H1 (cell line): Measurements from ENCODE around the gene CHRM4. TPM values are rescaled to one million over a fixed set of nuclear protein-coding genes. Genes with fewer than 3 reads are reported as not detected.

Experiments
- CTCF ChIA-PET: fragments of 300-600 bp; sonication (Branson Sonifier 250); formaldehyde crosslinking; loops from one replicate; lab custom pipeline; 2021; ENCODE audit not compliant: partially characterized antibody; lab: Charles Lee
- POLR2A ChIA-PET: fragments of 300-600 bp; sonication (Branson Sonifier 250); formaldehyde crosslinking; loops from one replicate; lab custom pipeline; 2021; ENCODE audit warnings: inconsistent platforms; ENCODE audit not compliant: partially characterized antibody; lab: Charles Lee
- DNase-seq, 2 experiments: peaks; one replicate each; pipeline versions ENCODE4 v3.0.0 to v3.0.0-alpha.2; 2010 to 2022; ENCODE audit warnings: low spot score in 2 of 2, low read depth in 1 of 2, mixed read lengths in 1 of 2
- FAIRE-seq: peaks from 2 replicates; lab custom pipeline; 2011; peaks lifted over from hg19 to GRCh38; lab: Jason Lieb, UNC
- H2AFZ ChIP-seq: 2 replicates; pipeline ENCODE4 v1.8.1; 2012; ENCODE audit warnings: low read length, inconsistent platforms
- H2AK5ac ChIP-seq: 2 replicates; pipeline ENCODE4 v1.6.1; 2013; ENCODE audit warnings: low read depth, low read length
- H2BK120ac ChIP-seq: replicated peaks from 2 replicates; pipeline ENCODE3; 2013; ENCODE audit warnings: low read depth, low read length, inconsistent platforms
- H2BK12ac ChIP-seq: 2 replicates; pipeline ENCODE4 v1.6.1; 2013; ENCODE audit warnings: low read depth, low read length
- H2BK15ac ChIP-seq: 2 replicates; pipeline ENCODE4 v1.6.1; 2013; ENCODE audit warnings: low read length
- H2BK20ac ChIP-seq: 2 replicates; pipeline ENCODE4 v1.6.1; 2013; ENCODE audit warnings: low read length
- H2BK5ac ChIP-seq: 2 replicates; pipeline ENCODE4 v1.6.1; 2013; ENCODE audit warnings: low read depth, low read length
- H3K14ac ChIP-seq: 2 replicates; pipeline ENCODE4 v1.6.1; 2013; ENCODE audit warnings: inconsistent platforms; ENCODE audit not compliant: insufficient read length
- H3K18ac ChIP-seq: 2 replicates; pipeline ENCODE4 v1.6.1; 2013; ENCODE audit warnings: low read length; ENCODE audit errors: extremely low read depth
- H3K23ac ChIP-seq: 2 replicates; pipeline ENCODE4 v1.6.1; 2013; ENCODE audit warnings: inconsistent platforms; ENCODE audit not compliant: insufficient read length
- H3K23me2 ChIP-seq: 2 replicates; pipeline ENCODE4 v1.6.1; 2013; ENCODE audit warnings: low read depth, low read length
- H3K27ac ChIP-seq: 2 replicates; pipeline ENCODE4 v1.6.1; 2011; ENCODE audit warnings: low read depth, low read length, inconsistent platforms
- H3K27me3 ChIP-seq, 4 experiments: replicated peaks in 1 of 4; 1 replicate in 1 of 4; 2 replicates in 3 of 4; pipeline versions ENCODE4 v1.6.1 to v1.8.1; 2011 to 2013; ENCODE audit warnings: low read length in 3 of 4, mild to moderate bottlenecking in 3 of 4, inconsistent platforms in 2 of 4, mixed read lengths in 2 of 4, moderate library complexity in 1 of 4; ENCODE audit not compliant: control insufficient read depth in 3 of 4, insufficient read depth in 3 of 4; ENCODE audit errors: extremely low read depth in 1 of 4
- H3K36me3 ChIP-seq, 4 experiments: 2 replicates each; pipeline versions ENCODE4 v1.6.1 to v1.8.1; 2011 to 2013; ENCODE audit warnings: mild to moderate bottlenecking in 4 of 4, low read length in 3 of 4, moderate library complexity in 2 of 4, control low read depth in 1 of 4, inconsistent platforms in 1 of 4; ENCODE audit not compliant: insufficient read depth in 4 of 4, control insufficient read depth in 2 of 4
- H3K4ac ChIP-seq: replicated peaks from 2 replicates; pipeline ENCODE3; 2013; ENCODE audit warnings: low read length, low read depth, mixed read lengths, inconsistent platforms; ENCODE audit not compliant: insufficient read length
- H3K4me1 ChIP-seq, 4 experiments: replicated peaks in 1 of 4; 1 replicate in 1 of 4; 2 replicates in 3 of 4; pipeline versions ENCODE4 v1.6.1 to v1.8.1; 2011 to 2013; ENCODE audit warnings: low read length in 3 of 4, inconsistent platforms in 2 of 4, mixed read lengths in 1 of 4; ENCODE audit not compliant: insufficient read depth in 4 of 4, control insufficient read depth in 3 of 4
- H3K4me2 ChIP-seq, 2 experiments: 2 replicates each; pipeline versions ENCODE4 v1.6.1 to v1.8.1; 2011 to 2013; ENCODE audit warnings: low read depth in 2 of 2, low read length in 2 of 2, control low read depth in 1 of 2, inconsistent platforms in 1 of 2, mild to moderate bottlenecking in 1 of 2; ENCODE audit not compliant: insufficient read depth in 1 of 2
- H3K4me3 ChIP-seq, 4 experiments: fragments of 200-600, 300-600 bp in 1 of 4; sonication (generic), shearing (Covaris generic), sonication (Bioruptor Twin) in 1 of 4; 2 replicates each; pipeline versions ENCODE4 v1.5.1 to v1.8.1; 2011 to 2016; ENCODE audit warnings: low read length in 4 of 4, low read depth in 3 of 4, control low read depth in 2 of 4, inconsistent platforms in 2 of 4, mild to moderate bottlenecking in 2 of 4, mixed read lengths in 1 of 4, moderate library complexity in 1 of 4; ENCODE audit not compliant: insufficient read depth in 2 of 4; ENCODE audit errors: extremely low read depth in 1 of 4
- H3K56ac ChIP-seq: replicated peaks from 2 replicates; pipeline ENCODE3; 2013; ENCODE audit warnings: low read depth, mild to moderate bottlenecking, mixed read lengths, low read length, inconsistent platforms; ENCODE audit not compliant: insufficient read length
- H3K79me1 ChIP-seq: 2 replicates; pipeline ENCODE4 v1.6.1; 2013; ENCODE audit warnings: low read depth, low read length, control low read depth
- H3K79me2 ChIP-seq, 2 experiments: 2 replicates each; pipeline versions ENCODE4 v1.6.1 to v1.8.1; 2012 to 2013; ENCODE audit warnings: low read length in 2 of 2, mild to moderate bottlenecking in 2 of 2, inconsistent platforms in 1 of 2; ENCODE audit not compliant: insufficient read depth in 2 of 2, control insufficient read depth in 1 of 2
- H3K9ac ChIP-seq, 4 experiments: replicated peaks in 1 of 4; 1 replicate in 1 of 4; 2 replicates in 3 of 4; pipeline versions ENCODE4 v1.6.1 to v1.8.1; 2011 to 2013; ENCODE audit warnings: low read depth in 3 of 4, low read length in 3 of 4, control low read depth in 2 of 4, mild to moderate bottlenecking in 2 of 4, moderate library complexity in 2 of 4, inconsistent platforms in 1 of 4; ENCODE audit errors: extremely low read depth in 1 of 4
- H3K9me3 ChIP-seq, 2 experiments: 2 replicates each; pipeline versions ENCODE4 v1.6.1 to v1.8.1; 2012 to 2013; ENCODE audit warnings: mild to moderate bottlenecking in 2 of 2, moderate library complexity in 2 of 2, control low read depth in 1 of 2, inconsistent platforms in 1 of 2, low read depth in 1 of 2, low read length in 1 of 2, mixed read lengths in 1 of 2; ENCODE audit not compliant: insufficient read depth in 2 of 2
- H4K20me1 ChIP-seq, 2 experiments: replicated peaks in 1 of 2; 2 replicates each; pipeline versions ENCODE3 to v1.8.1; 2011 to 2013; ENCODE audit warnings: inconsistent platforms in 2 of 2, low read length in 2 of 2, mild to moderate bottlenecking in 1 of 2; ENCODE audit not compliant: insufficient read depth in 2 of 2, control insufficient read depth in 1 of 2
- H4K5ac ChIP-seq: 2 replicates; pipeline ENCODE4 v1.6.1; 2013; ENCODE audit warnings: low read length, low read depth, mixed read lengths, inconsistent platforms; ENCODE audit not compliant: insufficient read length
- H4K8ac ChIP-seq: 2 replicates; pipeline ENCODE4 v1.8.0; 2013; ENCODE audit warnings: mild to moderate bottlenecking, moderate library complexity, low read length, inconsistent platforms; ENCODE audit not compliant: insufficient read depth; ENCODE audit errors: extremely low read depth
- H4K91ac ChIP-seq: replicated peaks from 2 replicates; pipeline ENCODE3; 2013; ENCODE audit warnings: low read length, mixed read lengths, inconsistent platforms; ENCODE audit not compliant: insufficient read length
- ASH2L ChIP-seq: fragments of 200-600, 300-600 bp; sonication (generic); IDR thresholded peaks from one replicate; pipeline ENCODE4 v1.7.1; 2017; ENCODE audit warnings: low read length
- ATF2 ChIP-seq: IDR thresholded peaks from 2 replicates; pipeline ENCODE4 v1.6.1; 2012; ENCODE audit warnings: low read length, inconsistent platforms
- POLR2AphosphoS5 ChIP-seq: IDR thresholded peaks from 2 replicates; pipeline ENCODE4 v1.6.1; 2011; ENCODE audit warnings: low read depth, low read length
- POU5F1 ChIP-seq: IDR thresholded peaks from 2 replicates; pipeline ENCODE4 v1.6.1; 2011; ENCODE audit warnings: low read depth, mild to moderate bottlenecking, low read length, moderate library complexity
- RAD21 ChIP-seq, 2 experiments: IDR thresholded peaks in 1 of 2; conservative IDR thresholded peaks in 1 of 2; 2 replicates each; pipeline ENCODE4 v1.6.1; 2011; ENCODE audit warnings: low read depth in 2 of 2, low read length in 2 of 2, improper control_type of control experiment in 1 of 2, inconsistent platforms in 1 of 2, mild to moderate bottlenecking in 1 of 2, moderate library complexity in 1 of 2
- SIX5 ChIP-seq: IDR thresholded peaks from 2 replicates; pipeline ENCODE4 v1.6.1; 2011; ENCODE audit warnings: mild to moderate bottlenecking, low read depth, low read length
- YY1 ChIP-seq: IDR thresholded peaks from 2 replicates; pipeline ENCODE4 v1.6.1; 2011; ENCODE audit warnings: low read depth, mild to moderate bottlenecking, low read length
- WGBS, 2 experiments: shearing (Covaris generic) in 1 of 2; methylation state at CpG; one replicate each; pipeline versions ENCODE4 v1.1.6 to v1.1.7; 2013 to 2015; ENCODE audit warnings: low lambda C conversion rate in 2 of 2, mixed read lengths in 2 of 2, inconsistent platforms in 1 of 2, low coverage in 1 of 2, missing lambda C conversion rate in 1 of 2; ENCODE audit not compliant: insufficient replicate concordance in 2 of 2, insufficient coverage in 1 of 2, insufficient read length in 1 of 2; ENCODE audit errors: extremely low coverage in 1 of 2, missing lambda C conversion rate in 1 of 2; 5-methylcytosine and 5-hydroxymethylcytosine counted together
- polyA plus RNA-seq, 7 experiments: library from polyadenylated mRNA; depleted of rRNA in 3 of 7; stranded (reverse) in 5 of 7; unstranded in 2 of 7; fragments of >200 nt in 5 of 7; fragments of 200-250 nt in 2 of 7; gene quantifications; 1 replicate in 5 of 7; 2 replicates in 1 of 7; 4 replicates in 1 of 7; pipeline versions ENCODE4 v1.2.1 to v1.2.3, GENCODE V29; 2011 to 2013; ENCODE audit warnings: missing spikeins in 2 of 7, mixed read lengths in 2 of 7
- total RNA-seq: library from RNA; stranded (reverse); fragmentation: NEBNext Ultra II Directional; extraction: Animal tissue kit (Norgen Biotek cat#: 25700); gene quantifications from 2 replicates; pipeline ENCODE4 v1.2.1, GENCODE V29; 2021

The CHRM4 gene
- total and polyA plus RNA-seq, 2 of the 8 experiments (the other 6 are each of a cell fraction or from before 2014, with no cell fraction given) = 1.1 to 1.3 TPM

- Histone ChIP-seq H2BK120ac (no peak overlapping the region), H3K4me1 (peaks cover 3 to 16% (median 14%) of the 10 kb centered on the region in 4 experiments; a peak in 6 of 7 replicates), H2BK12ac (no peak overlapping the region), H3K36me3 (peaks cover 0 to 4% (median 0%) of the 10 kb centered on the region in 4 experiments; a peak in 2 of 8 replicates), H3K9ac (no peak overlapping the region), H3K27me3 (peaks cover 0 to 21% (median 15%) of the 10 kb centered on the region in 4 experiments; a peak in 6 of 7 replicates), H4K20me1 (peaks cover 3 to 16% of the 10 kb centered on the region in 2 experiments), H2AK5ac (no peak overlapping the region), H3K4ac (no peak overlapping the region), H3K27ac (no peak overlapping the region), H3K4me3 (no peak overlapping the region), H3K23me2 (peaks cover 9% of the 10 kb centered on the region; the same call in 1 of the 2 replicates), H3K79me1 (no peaks in the 10 kb centered on the region), H4K8ac (no peak overlapping the region; the same call in none of the 2 replicates), H2BK20ac (no peak overlapping the region), H3K56ac (no peak overlapping the region), H3K4me2 (no peak overlapping the region), H3K14ac (no peak overlapping the region), H3K9me3 (no peaks in the 10 kb centered on the region), H2BK15ac (no peak overlapping the region), H4K91ac (no peak overlapping the region), H2BK5ac (no peak overlapping the region), H4K5ac (no peak overlapping the region), H2AFZ (no peak overlapping the region), H3K23ac (no peak overlapping the region), H3K79me2 (no peaks in the 10 kb centered on the region; a peak in 1 of 4 replicates), H3K18ac (no peak overlapping the region)
- 88% methylated on average over 10 of the region's 12 CpGs; no CpG with 5 or more reads in 1 of the 2 experiments for WGBS, 2 experiments
- ChIA-PET CTCF (interaction anchor here (0.6 to 3.7 kb wide), 40 partner anchors 8 to 837 kb away, joined by 3 to 32 read pairs (median 5); partner anchors contain the start of genes CHRM4, CREB3L1 and F2), POLR2A (interaction anchor here (0.9 to 2.4 kb wide), 8 partner anchors 9 to 141 kb away, joined by 3 to 17 read pairs (median 4); partner anchors contain the start of genes CHRM4 and DGKZ)
- no peak for FAIRE-seq
- DNase-seq = no peak
- no peak for TF ChIP-seq SIX5
- no peak for TF ChIP-seq YY1
- TF ChIP-seq POU5F1 = no peak
- no peak for TF ChIP-seq RAD21 (IDR thresholded peaks at IDR 0.05 in 1 of 2, conservative IDR thresholded peaks at IDR 0.05 in 1 of 2; ENCODE audit: low read depth in 2 of 2, low read length in 2 of 2)
- peak; percentile 53 for TF ChIP-seq POLR2AphosphoS5
- no peak for TF ChIP-seq ASH2L
- no peak for TF ChIP-seq ATF2
Measured at GRCh38 chr11:46383974-46384701, 7.4 kb downstream of the CHRM4 start.
